GM13976 (cell line): Measurements from ENCODE around the gene PRRT1B.
A peak's percentile ranks its signal among the peaks of the same experiment; 100 is the strongest.

ENCODE experiments used
- DNase-seq: peaks from one replicate; pipeline ENCODE4 v3.0.0; 2012; ENCODE audit warnings: low spot score
- in situ Hi-C: fragments of 300-500 bp; cut with MboI; formaldehyde crosslinking; loops from one replicate; pipeline ENCODE4 v1.12.0; 2022; ENCODE audit warnings: low sequenced_read_pairs, mixed read lengths, inconsistent platforms; ENCODE audit not compliant: unreplicated experiment
- TF ChIP-seq, protein P1 (sequence below): IDR thresholded peaks from 2 replicates; pipeline ENCODE4 v1.5.1; 2012; ENCODE audit warnings: borderline replicate concordance, mild to moderate bottlenecking; ENCODE audit not compliant: insufficient read depth; ENCODE audit errors: extremely low read depth, missing control alignments, control extremely low read depth

Gene PRRT1B

DNA sequence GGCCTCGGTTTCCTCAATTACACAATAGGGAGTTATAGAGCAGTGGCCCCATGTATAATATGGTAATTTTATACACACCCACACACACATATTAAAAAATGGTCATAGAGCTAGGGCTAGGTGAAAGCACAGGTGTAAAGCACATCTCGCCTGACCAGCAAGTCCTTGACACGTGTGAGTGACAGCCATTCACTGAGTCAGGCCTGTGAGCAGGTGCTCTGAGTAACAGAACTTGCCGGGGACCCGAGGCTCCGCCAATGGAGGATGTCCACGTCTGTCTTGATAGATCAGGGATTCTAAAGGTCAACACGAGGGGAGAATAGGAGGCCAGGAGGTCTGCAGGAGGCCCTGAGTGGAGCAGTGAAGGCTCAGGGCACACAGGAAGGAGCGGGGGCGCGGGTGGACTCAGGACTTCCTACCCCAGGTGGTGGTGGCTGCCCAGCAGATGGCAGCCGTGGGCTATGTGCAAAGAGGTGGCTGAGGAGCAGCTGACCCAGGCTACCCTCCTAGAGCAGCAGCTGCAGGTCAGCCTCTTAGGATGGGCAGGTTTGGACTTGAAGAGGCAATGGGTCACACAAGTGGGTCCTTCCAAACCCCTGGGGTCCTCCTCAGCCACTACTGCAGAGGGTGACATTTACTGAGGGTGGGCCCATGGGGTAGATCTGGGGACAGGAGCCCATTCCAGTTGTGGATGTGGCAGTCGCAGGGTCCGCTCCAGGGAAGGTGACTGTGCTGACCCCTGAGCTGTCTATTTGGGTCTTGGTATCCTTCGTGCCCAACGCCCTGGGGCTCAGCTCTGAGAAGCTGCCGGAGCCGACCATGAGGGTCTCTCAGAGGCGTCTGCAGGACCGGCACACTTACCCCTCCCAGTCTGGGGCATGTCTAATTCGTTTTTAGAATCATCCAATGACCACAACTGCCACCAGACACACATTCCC lies 45.9 kb downstream of the PRRT1B start:
- TF ChIP-seq, protein P1, sequence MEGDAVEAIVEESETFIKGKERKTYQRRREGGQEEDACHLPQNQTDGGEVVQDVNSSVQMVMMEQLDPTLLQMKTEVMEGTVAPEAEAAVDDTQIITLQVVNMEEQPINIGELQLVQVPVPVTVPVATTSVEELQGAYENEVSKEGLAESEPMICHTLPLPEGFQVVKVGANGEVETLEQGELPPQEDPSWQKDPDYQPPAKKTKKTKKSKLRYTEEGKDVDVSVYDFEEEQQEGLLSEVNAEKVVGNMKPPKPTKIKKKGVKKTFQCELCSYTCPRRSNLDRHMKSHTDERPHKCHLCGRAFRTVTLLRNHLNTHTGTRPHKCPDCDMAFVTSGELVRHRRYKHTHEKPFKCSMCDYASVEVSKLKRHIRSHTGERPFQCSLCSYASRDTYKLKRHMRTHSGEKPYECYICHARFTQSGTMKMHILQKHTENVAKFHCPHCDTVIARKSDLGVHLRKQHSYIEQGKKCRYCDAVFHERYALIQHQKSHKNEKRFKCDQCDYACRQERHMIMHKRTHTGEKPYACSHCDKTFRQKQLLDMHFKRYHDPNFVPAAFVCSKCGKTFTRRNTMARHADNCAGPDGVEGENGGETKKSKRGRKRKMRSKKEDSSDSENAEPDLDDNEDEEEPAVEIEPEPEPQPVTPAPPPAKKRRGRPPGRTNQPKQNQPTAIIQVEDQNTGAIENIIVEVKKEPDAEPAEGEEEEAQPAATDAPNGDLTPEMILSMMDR: peak; percentile 72
- in situ Hi-C loops: loop anchor here (5.0 kb wide), 1 partner anchor 151 kb away; the partner anchor contains the start of gene RAPGEF1
- DNase-seq: peak; percentile 88

DNA sequence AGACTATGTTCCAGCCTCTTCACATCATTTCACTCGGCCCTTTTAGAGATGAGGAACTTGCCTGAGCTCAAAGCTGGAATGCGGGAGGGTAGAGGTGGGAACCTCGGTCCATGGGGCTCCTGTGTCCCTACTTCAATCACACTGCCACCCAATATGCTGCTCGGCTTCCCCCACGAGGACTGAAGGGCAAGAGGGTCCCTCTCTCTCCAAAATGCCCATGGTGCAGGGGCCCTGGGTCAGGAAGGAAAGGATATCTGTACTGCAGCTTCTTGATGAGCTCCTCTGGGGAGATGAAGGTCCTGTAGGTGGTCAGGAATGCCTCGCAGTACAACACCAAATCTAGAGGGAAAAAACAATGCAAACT lies 46.5 kb downstream of the PRRT1B start:
- in situ Hi-C loops: loop anchor here (5.0 kb wide), 1 partner anchor 150 kb away; the partner anchor contains the start of gene RAPGEF1
- TF ChIP-seq, protein P1: no peak
- no peak for DNase-seq

DNA sequence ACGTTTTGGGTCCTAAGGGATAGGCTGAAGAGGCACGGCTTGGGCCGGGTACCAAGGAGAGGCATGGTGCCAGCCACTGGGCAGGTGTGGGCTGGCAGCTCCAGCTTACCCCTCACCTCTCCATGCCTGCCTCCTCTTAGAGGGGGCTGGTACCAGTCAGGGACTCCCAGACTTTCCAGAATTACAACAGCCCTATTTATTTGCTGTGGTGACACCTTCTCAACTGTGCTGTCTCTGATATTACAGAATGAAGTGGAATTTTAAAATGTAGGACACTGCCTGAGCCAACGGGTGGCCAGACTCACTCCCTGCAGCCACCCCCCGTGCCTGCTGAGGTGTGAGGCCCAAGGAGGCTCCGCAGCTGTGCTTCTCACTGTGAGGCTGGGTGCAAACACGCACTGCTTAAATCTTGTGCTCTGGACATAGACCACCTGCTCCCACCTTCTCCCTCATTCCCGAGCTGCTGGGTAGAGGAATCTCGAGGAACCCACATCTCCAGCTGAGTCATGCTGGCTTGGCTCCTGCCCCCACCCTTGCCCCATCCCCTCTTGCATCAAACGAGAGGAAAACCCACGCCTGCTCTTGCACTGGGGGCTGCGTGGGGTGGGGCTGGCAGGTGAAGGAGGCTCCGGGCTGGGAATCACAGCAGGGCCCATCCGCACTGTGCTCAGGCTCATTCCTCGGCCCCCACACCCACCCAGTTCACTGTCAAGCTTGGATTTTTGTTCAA lies 47.9 kb downstream of the PRRT1B start:
- TF ChIP-seq, protein P1: no peak
- in situ Hi-C loops: loop anchor here (5.0 kb wide), 1 partner anchor 149 kb away; the partner anchor contains the start of gene RAPGEF1
- no peak for DNase-seq

DNA sequence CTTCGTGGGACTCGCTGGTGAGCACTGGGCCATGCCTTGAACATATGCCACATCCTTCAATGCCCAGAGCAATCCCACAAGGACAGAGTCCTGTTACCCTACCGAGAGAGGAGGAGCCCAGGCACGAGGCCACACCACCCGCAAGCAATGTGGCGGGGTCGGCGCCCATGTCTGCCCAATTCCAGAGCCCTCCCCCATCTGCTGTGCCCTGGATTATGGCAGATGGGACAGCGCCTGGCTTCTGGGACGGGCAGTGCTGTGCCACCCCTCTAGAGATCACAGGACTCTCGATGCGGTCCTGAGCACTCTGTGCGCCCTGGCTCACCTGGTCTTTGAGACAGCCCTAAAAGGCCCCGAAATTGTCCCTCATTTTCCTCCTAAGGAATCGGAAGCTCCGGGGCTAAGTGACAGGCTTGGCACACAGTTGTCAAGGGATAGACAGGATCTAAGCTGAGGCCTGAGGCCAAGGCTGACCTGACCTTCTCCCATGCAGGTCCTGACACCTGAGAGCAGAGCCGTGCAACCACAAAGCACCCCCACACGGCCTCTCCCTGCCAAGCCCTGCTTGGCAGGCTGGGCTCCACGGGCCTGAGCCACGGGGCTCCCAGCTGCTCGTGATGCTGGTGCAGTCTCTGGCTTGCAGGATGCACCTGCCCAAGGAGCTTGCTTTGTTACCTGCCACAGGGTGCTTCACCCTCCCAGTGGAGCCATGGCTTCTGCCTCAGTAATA lies 48.8 kb downstream of the PRRT1B start:
- TF ChIP-seq, protein P1: no peak
- in situ Hi-C loops: loop anchor here (5.0 kb wide), 1 partner anchor 148 kb away; the partner anchor contains the start of gene RAPGEF1
- DNase-seq: no peak

DNA sequence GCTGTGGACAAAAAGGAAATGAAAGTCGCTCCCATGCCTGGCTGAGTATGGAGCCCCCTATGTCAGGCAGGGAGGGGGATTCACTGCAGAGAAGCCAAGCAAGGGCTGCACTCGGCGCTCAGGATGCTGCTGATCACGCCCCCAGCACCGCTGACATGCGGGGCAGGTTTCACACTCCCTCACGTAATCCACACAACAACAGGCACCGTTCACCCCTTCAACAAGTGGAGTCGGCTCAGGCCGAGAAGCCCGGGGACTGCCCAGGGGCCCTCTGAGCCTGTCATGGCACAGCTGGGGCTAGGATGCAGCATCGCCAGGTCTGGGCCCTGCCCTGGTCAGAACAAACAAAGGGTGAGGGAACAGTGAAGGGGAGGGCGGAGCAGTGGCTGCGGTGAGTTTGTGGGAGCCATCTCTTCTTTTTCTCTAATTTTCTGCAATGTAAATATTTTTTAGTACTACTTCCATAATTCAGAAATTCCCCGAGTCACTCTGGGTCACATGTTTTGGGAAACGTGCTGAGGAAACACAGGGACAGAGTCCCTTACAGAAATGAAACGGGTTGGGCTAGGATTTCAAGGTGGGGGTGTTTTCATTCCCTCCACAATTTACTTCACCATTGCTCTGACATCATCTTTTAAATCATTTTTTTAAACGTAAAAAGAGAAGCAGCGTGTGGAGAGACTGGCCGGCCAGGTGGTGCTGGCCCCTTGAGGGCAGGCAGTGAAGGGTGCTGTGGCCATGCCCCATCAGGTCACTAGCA lies 49.8 kb downstream of the PRRT1B start:
- TF ChIP-seq, protein P1: no peak
- in situ Hi-C loops: loop anchor here (5.0 kb wide), 1 partner anchor 147 kb away; the partner anchor contains the start of gene RAPGEF1
- no peak for DNase-seq
